HEK293 (cell line): ENCODE data around the gene PDE4D.

ENCODE experiments used
- CTCF ChIA-PET: fragments of 350-600 bp; formaldehyde crosslinking; extraction: SDS; loops from one replicate; lab custom pipeline; 2021; ENCODE audit warnings: antibody characterized with exemption; lab: Yijun Ruan, JAX
- POLR2A ChIA-PET: fragments of 300-600 bp; formaldehyde crosslinking; extraction: SDS; loops from one replicate; lab custom pipeline; 2020; ENCODE audit warnings: antibody characterized with exemption, inconsistent platforms; lab: Yijun Ruan, JAX
- H3K27ac ChIP-seq: fragments of 200-500 bp; sonication (Bioruptor generic); 2 replicates; pipeline ENCODE4 v1.5.1; 2014; ENCODE audit warnings: low read depth, low read length, control low read depth, inconsistent platforms; ENCODE audit errors: extremely low read depth
- H3K36me3 ChIP-seq, 2 experiments: fragments of 200-500 bp in 1 of 2; sonication (Bioruptor generic) in 1 of 2; 1 replicate in 1 of 2; 2 replicates in 1 of 2; pipeline ENCODE4 v1.5.1; 2014 to 2017; ENCODE audit warnings: inconsistent platforms in 2 of 2, low read length in 2 of 2; ENCODE audit not compliant: control insufficient read depth in 2 of 2, insufficient read depth in 1 of 2
- H3K4me1 ChIP-seq: fragments of 200-500 bp; sonication (Bioruptor generic); 2 replicates; pipeline ENCODE4 v1.5.1; 2014; ENCODE audit warnings: mild to moderate bottlenecking, low read length, inconsistent platforms; ENCODE audit not compliant: control insufficient read depth, insufficient read depth
- H3K4me3 ChIP-seq: 2 replicates; pipeline ENCODE4 v1.5.1; 2011; ENCODE audit warnings: low read depth, mild to moderate bottlenecking, control low read depth, low read length, moderate library complexity
- H3K9me3 ChIP-seq: fragments of 200-500 bp; sonication (Bioruptor generic); 2 replicates; pipeline ENCODE4 v1.5.1; 2014; ENCODE audit warnings: low read depth, low read length, inconsistent platforms; ENCODE audit not compliant: control insufficient read depth, insufficient read depth
- BCL11A ChIP-seq: fragments of 450-650 bp; formaldehyde crosslinking; IDR thresholded peaks from 2 replicates; pipeline ENCODE4 v1.5.1; 2016; ENCODE audit warnings: low read depth, missing biosample characterization, missing genetic modification characterization
- BCL11B ChIP-seq: fragments of 450-650 bp; formaldehyde crosslinking; IDR thresholded peaks from 2 replicates; pipeline ENCODE4 v1.5.1; 2016; ENCODE audit warnings: low read depth, missing biosample characterization, missing genetic modification characterization
- ELK4 ChIP-seq: IDR thresholded peaks from 2 replicates; pipeline ENCODE4 v1.6.1; 2011; ENCODE audit warnings: mild to moderate bottlenecking, low read depth, low read length, borderline replicate concordance
- FEZF1 ChIP-seq: fragments of 450-650 bp; formaldehyde crosslinking; IDR thresholded peaks from 2 replicates; pipeline ENCODE4 v1.5.1; 2016; ENCODE audit warnings: missing biosample characterization, missing genetic modification characterization
- GLIS2 ChIP-seq: fragments of 450-650 bp; formaldehyde crosslinking; IDR thresholded peaks from 2 replicates; pipeline ENCODE4 v1.5.1; 2016; ENCODE audit warnings: missing biosample characterization, missing genetic modification characterization
- IKZF3 ChIP-seq: fragments of 450-650 bp; IDR thresholded peaks from 2 replicates; pipeline ENCODE4 v1.5.0; 2018; ENCODE audit warnings: missing biosample characterization, mild to moderate bottlenecking, missing genetic modification characterization, moderate library complexity
- KLF10 ChIP-seq: fragments of 450-650 bp; IDR thresholded peaks from 2 replicates; pipeline ENCODE4 v1.5.1; 2018; ENCODE audit warnings: missing biosample characterization, mild to moderate bottlenecking, missing genetic modification characterization
- KLF8 ChIP-seq: fragments of 450-650 bp; formaldehyde crosslinking; IDR thresholded peaks from 2 replicates; pipeline ENCODE4 v1.5.1; 2016; ENCODE audit warnings: missing biosample characterization, missing genetic modification characterization
- OVOL3 ChIP-seq: fragments of 450-650 bp; formaldehyde crosslinking; IDR thresholded peaks from 2 replicates; pipeline ENCODE4 v1.5.1; 2016; ENCODE audit warnings: missing biosample characterization, missing genetic modification characterization
- PATZ1 ChIP-seq: fragments of 450-650 bp; formaldehyde crosslinking; IDR thresholded peaks from 2 replicates; pipeline ENCODE4 v1.5.1; 2016; ENCODE audit warnings: missing biosample characterization, missing genetic modification characterization
- SCRT2 ChIP-seq: fragments of 450-650 bp; formaldehyde crosslinking; IDR thresholded peaks from 2 replicates; pipeline ENCODE4 v1.5.1; 2016; ENCODE audit warnings: missing biosample characterization, missing genetic modification characterization
- SP7 ChIP-seq: fragments of 450-650 bp; formaldehyde crosslinking; IDR thresholded peaks from 2 replicates; pipeline ENCODE4 v1.5.1; 2016; ENCODE audit warnings: missing biosample characterization, missing genetic modification characterization
- TRIM28 ChIP-seq: IDR thresholded peaks from 2 replicates; pipeline ENCODE4 v1.6.1; 2011; ENCODE audit warnings: low read length, control low read depth, borderline replicate concordance
- ZBTB17 ChIP-seq: fragments of 450-650 bp; formaldehyde crosslinking; IDR thresholded peaks from 2 replicates; pipeline ENCODE4 v1.5.1; 2016; ENCODE audit warnings: missing biosample characterization, missing genetic modification characterization
- ZBTB21 ChIP-seq: fragments of 450-650 bp; formaldehyde crosslinking; IDR thresholded peaks from 2 replicates; pipeline ENCODE4 v1.5.1; 2017; ENCODE audit warnings: missing biosample characterization, missing genetic modification characterization
- ZBTB8A ChIP-seq: fragments of 450-650 bp; formaldehyde crosslinking; IDR thresholded peaks from 2 replicates; pipeline ENCODE4 v1.5.1; 2016; ENCODE audit warnings: missing biosample characterization, missing genetic modification characterization
- ZFP37 ChIP-seq: fragments of 450-650 bp; formaldehyde crosslinking; IDR thresholded peaks from 2 replicates; pipeline ENCODE4 v1.5.1; 2016; ENCODE audit warnings: missing biosample characterization, missing genetic modification characterization
- ZIC2 ChIP-seq: fragments of 450-650 bp; formaldehyde crosslinking; IDR thresholded peaks from 2 replicates; pipeline ENCODE4 v1.5.1; 2016; ENCODE audit warnings: missing biosample characterization, missing genetic modification characterization
- ZNF10 ChIP-seq: fragments of 450-650 bp; formaldehyde crosslinking; IDR thresholded peaks from 2 replicates; pipeline ENCODE4 v1.5.1; 2017; ENCODE audit warnings: missing biosample characterization, missing genetic modification characterization
- ZNF140 ChIP-seq: fragments of 450-650 bp; formaldehyde crosslinking; IDR thresholded peaks from 2 replicates; pipeline ENCODE4 v1.5.1; 2016; ENCODE audit warnings: missing biosample characterization, missing genetic modification characterization
- ZNF2 ChIP-seq: fragments of 450-650 bp; formaldehyde crosslinking; IDR thresholded peaks from 2 replicates; pipeline ENCODE4 v1.5.1; 2016; ENCODE audit warnings: missing biosample characterization, missing genetic modification characterization
- ZNF311 ChIP-seq: fragments of 450-650 bp; formaldehyde crosslinking; IDR thresholded peaks from 2 replicates; pipeline ENCODE4 v1.5.1; 2017; ENCODE audit warnings: missing biosample characterization, missing genetic modification characterization, borderline replicate concordance
- ZNF335 ChIP-seq: fragments of 450-650 bp; formaldehyde crosslinking; conservative IDR thresholded peaks from 2 replicates; pipeline ENCODE4 v1.5.1; 2016; ENCODE audit warnings: missing biosample characterization, missing genetic modification characterization
- ZNF366 ChIP-seq: fragments of 450-650 bp; formaldehyde crosslinking; conservative IDR thresholded peaks from 2 replicates; pipeline ENCODE4 v1.5.1; 2016; ENCODE audit warnings: missing biosample characterization, missing genetic modification characterization
- ZNF391 ChIP-seq: fragments of 450-650 bp; formaldehyde crosslinking; IDR thresholded peaks from 2 replicates; pipeline ENCODE4 v1.5.1; 2016; ENCODE audit warnings: low read depth, missing biosample characterization, missing genetic modification characterization, borderline replicate concordance
- ZNF473 ChIP-seq: fragments of 450-650 bp; formaldehyde crosslinking; IDR thresholded peaks from 2 replicates; pipeline ENCODE4 v1.5.1; 2017; ENCODE audit warnings: missing biosample characterization, missing genetic modification characterization
- ZNF529 ChIP-seq: fragments of 450-650 bp; formaldehyde crosslinking; IDR thresholded peaks from 2 replicates; pipeline ENCODE4 v1.5.1; 2017; ENCODE audit warnings: missing genetic modification characterization, missing biosample characterization; ENCODE audit not compliant: insufficient replicate concordance
- ZNF654 ChIP-seq: fragments of 450-650 bp; formaldehyde crosslinking; IDR thresholded peaks from 2 replicates; pipeline ENCODE4 v1.5.1; 2016; ENCODE audit warnings: low read depth, missing biosample characterization, missing genetic modification characterization
- ZNF707 ChIP-seq: fragments of 450-650 bp; formaldehyde crosslinking; IDR thresholded peaks from 2 replicates; pipeline ENCODE4 v1.5.1; 2016; ENCODE audit warnings: missing biosample characterization, missing genetic modification characterization
- ZNF843 ChIP-seq: fragments of 450-650 bp; formaldehyde crosslinking; IDR thresholded peaks from 2 replicates; pipeline ENCODE4 v1.5.1; 2016; ENCODE audit warnings: missing biosample characterization, missing genetic modification characterization
- ZSCAN16 ChIP-seq: fragments of 450-650 bp; formaldehyde crosslinking; IDR thresholded peaks from 2 replicates; pipeline ENCODE4 v1.5.1; 2016; ENCODE audit warnings: missing biosample characterization, missing genetic modification characterization
- TF ChIP-seq, protein P1 (sequence below): fragments of 450-650 bp; formaldehyde crosslinking; IDR thresholded peaks from 2 replicates; pipeline ENCODE4 v1.5.1; 2016; ENCODE audit warnings: missing biosample characterization, missing genetic modification characterization
- TF ChIP-seq, protein P2 (sequence below): fragments of 450-650 bp; formaldehyde crosslinking; IDR thresholded peaks from 2 replicates; pipeline ENCODE4 v1.5.1; 2016; ENCODE audit warnings: missing biosample characterization, missing genetic modification characterization

The PDE4D gene

DNA sequence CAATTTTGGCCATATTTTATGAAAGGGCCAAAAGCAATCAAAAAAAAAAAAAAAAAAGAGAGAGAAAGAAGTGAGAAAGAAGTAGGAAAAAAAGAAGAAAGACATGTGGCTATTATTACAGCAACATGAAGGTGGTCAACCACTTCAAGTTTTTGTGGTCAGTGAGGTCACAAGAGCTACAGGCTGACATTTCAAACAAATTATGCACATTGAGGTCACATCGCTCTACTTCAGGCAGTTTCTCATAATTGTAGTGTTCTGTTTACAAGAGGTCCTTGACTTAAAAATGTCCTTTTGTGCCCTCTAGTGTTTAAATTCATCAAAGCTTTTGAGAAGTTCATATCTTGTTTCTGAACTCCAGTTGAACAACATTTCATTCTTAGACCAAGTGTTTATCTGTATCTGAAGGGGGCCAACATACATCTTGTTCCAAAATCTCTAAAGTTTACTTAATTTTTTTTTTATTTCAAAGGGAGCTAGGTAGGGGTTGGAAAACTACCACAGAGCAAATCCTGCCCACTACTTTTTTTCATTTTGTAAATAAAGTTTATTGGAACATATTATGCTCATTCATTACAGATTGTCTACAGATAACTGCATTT is 513.1 kb downstream of the PDE4D start:
- ChIA-PET POLR2A (interaction anchor here (0.7 to 1.4 kb wide), 2 partner anchors 22 to 192 kb away, joined by 4 read pairs; no protein-coding TSS in a partner anchor), CTCF (interaction anchor here (0.6 to 6.2 kb wide), 41 partner anchors 10 to 1640 kb away, joined by 3 to 116 read pairs (median 5); no protein-coding TSS in a partner anchor)
- Histone ChIP-seq H3K9me3 (no peaks in the 10 kb centered on the region), H3K4me3 (no peak overlapping the region), H3K36me3 (no peaks in the 10 kb centered on the region), H3K27ac (no peak overlapping the region), H3K4me1 (peaks cover 3% of the 10 kb centered on the region)
- TF ChIP-seq ZNF529 (tag by site-specific recombination) (no peak), ZSCAN16 (tag by site-specific recombination) (peak; percentile 95), ZNF473 (no peak), ZNF10 (tag by site-specific recombination) (no peak), ZBTB8A (tag by site-specific recombination) (no peak; the same call in 1 of the 2 replicates), ZNF140 (tag by site-specific recombination) (no peak), KLF10 (tag by site-specific recombination) (no peak), ZNF335 (peak; percentile 73), ZNF391 (tag by site-specific recombination) (no peak), ZNF707 (tag by site-specific recombination) (no peak), ZNF311 (tag by site-specific recombination) (no peak), TRIM28 (no peak), ZBTB21 (tag by site-specific recombination) (peak; percentile 85), BCL11B (tag by site-specific recombination) (no peak; the same call in 1 of the 2 replicates), ZNF654 (peak; percentile 94), ZBTB17 (tag by site-specific recombination) (peak; percentile 39; the same call in 1 of the 2 replicates), FEZF1 (tag by site-specific recombination) (peak; percentile 72), OVOL3 (tag by site-specific recombination) (no peak; the same call in 1 of the 2 replicates), KLF8 (tag by site-specific recombination) (peak; percentile 15; the same call in 1 of the 2 replicates), ZNF843 (tag by site-specific recombination) (peak; percentile 39; the same call in 1 of the 2 replicates), ELK4 (no peak), BCL11A (tag by site-specific recombination) (0 out of 2 replicates have a peak, but pooled peaks have one; percentile 56), ZNF366 (tag by site-specific recombination) (peak; percentile 93), IKZF3 (no peak), PATZ1 (tag by site-specific recombination) (no peak), ZIC2 (tag by site-specific recombination) (no peak), SCRT2 (tag by site-specific recombination) (peak; percentile 91), GLIS2 (no peak), ZNF2 (tag by site-specific recombination) (peak; percentile 80), SP7 (tag by site-specific recombination) (peak; percentile 86; the same call in 1 of the 2 replicates), ZFP37 (tag by site-specific recombination) (no peak)
- TF ChIP-seq, protein P1, sequence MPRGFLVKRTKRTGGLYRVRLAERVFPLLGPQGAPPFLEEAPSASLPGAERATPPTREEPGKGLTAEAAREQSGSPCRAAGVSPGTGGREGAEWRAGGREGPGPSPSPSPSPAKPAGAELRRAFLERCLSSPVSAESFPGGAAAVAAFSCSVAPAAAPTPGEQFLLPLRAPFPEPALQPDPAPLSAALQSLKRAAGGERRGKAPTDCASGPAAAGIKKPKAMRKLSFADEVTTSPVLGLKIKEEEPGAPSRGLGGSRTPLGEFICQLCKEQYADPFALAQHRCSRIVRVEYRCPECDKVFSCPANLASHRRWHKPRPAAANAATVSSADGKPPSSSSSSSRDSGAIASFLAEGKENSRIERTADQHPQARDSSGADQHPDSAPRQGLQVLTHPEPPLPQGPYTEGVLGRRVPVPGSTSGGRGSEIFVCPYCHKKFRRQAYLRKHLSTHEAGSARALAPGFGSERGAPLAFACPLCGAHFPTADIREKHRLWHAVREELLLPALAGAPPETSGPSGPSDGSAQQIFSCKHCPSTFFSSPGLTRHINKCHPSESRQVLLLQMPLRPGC (tag by site-specific recombination), result 0 out of 2 replicates have a peak, but pooled peaks have one; percentile 32
- TF ChIP-seq, protein P2, sequence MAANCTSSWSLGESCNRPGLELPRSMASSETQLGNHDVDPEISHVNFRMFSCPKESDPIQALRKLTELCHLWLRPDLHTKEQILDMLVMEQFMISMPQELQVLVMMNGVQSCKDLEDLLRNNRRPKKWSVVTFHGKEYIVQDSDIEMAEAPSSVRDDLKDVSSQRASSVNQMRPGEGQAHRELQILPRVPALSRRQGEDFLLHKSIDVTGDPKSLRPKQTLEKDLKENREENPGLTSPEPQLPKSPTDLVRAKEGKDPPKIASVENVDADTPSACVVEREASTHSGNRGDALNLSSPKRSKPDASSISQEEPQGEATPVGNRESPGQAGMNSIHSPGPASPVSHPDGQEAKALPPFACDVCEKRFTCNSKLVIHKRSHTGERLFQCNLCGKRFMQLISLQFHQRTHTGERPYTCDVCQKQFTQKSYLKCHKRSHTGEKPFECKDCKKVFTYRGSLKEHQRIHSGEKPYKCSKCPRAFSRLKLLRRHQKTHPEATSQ (tag by site-specific recombination), result no peak
